SK-N-SH (cell line): ENCODE data around the gene HAND2. TPM values are rescaled to one million over a fixed set of nuclear protein-coding genes. Genes with fewer than 3 reads are reported as not detected.

Source experiments
- CTCF ChIA-PET: fragments of 300-600, 350-600 bp; formaldehyde crosslinking; extraction: SDS; loops from one replicate; lab custom pipeline; 2021; lab: Yijun Ruan, JAX
- POLR2A ChIA-PET: fragments of 350-600 bp; sonication (Branson Sonifier 250); formaldehyde crosslinking; extraction: SDS; loops from one replicate; lab custom pipeline; 2020; ENCODE audit warnings: antibody characterized with exemption, inconsistent platforms; lab: Yijun Ruan, JAX
- DNase-seq: peaks from one replicate; pipeline ENCODE4 v3.0.0; 2012
- H2AFZ ChIP-seq: fragments of 200-600 bp; sonication (generic); 2 replicates; pipeline ENCODE4 v1.8.1; 2016; ENCODE audit warnings: antibody characterized with exemption, mild to moderate bottlenecking, low read depth
- H3F3A ChIP-seq: fragments of 200-600 bp; sonication (generic); replicated peaks from 2 replicates; pipeline ENCODE3; 2016; ENCODE audit warnings: antibody characterized with exemption, mild to moderate bottlenecking; ENCODE audit not compliant: insufficient read depth
- H3K27ac ChIP-seq, 2 experiments: fragments of 200-500 bp in 1 of 2; fragments of 200-600 bp in 1 of 2; sonication (Bioruptor generic) in 1 of 2; sonication (generic), shearing (Covaris generic) in 1 of 2; 2 replicates each; pipeline versions ENCODE4 v1.5.1 to v1.6.1; 2014 to 2016; ENCODE audit warnings: low read depth in 2 of 2, inconsistent platforms in 1 of 2, low read length in 1 of 2, mild to moderate bottlenecking in 1 of 2, mixed read lengths in 1 of 2
- H3K27me3 ChIP-seq: fragments of 200-600 bp; sonication (generic), shearing (Covaris generic); 2 replicates; pipeline ENCODE4 v1.6.1; 2016; ENCODE audit warnings: mixed run types; ENCODE audit not compliant: insufficient read depth
- H3K36me3 ChIP-seq, 2 experiments: fragments of 200-500 bp in 1 of 2; fragments of 200-600 bp in 1 of 2; sonication (Bioruptor generic) in 1 of 2; sonication (generic) in 1 of 2; replicated peaks in 1 of 2; 2 replicates each; pipeline versions ENCODE3 to v1.5.1; 2014 to 2016; ENCODE audit warnings: low read length in 1 of 2, mild to moderate bottlenecking in 1 of 2; ENCODE audit not compliant: insufficient read depth in 2 of 2, control insufficient read depth in 1 of 2
- H3K4me1 ChIP-seq, 2 experiments: fragments of 200-500 bp in 1 of 2; fragments of 200-600 bp in 1 of 2; sonication (Bioruptor generic) in 1 of 2; sonication (generic), shearing (Covaris generic) in 1 of 2; 2 replicates each; pipeline versions ENCODE4 v1.5.1 to v1.6.1; 2014 to 2016; ENCODE audit warnings: low read depth in 1 of 2, low read length in 1 of 2, mixed run types in 1 of 2; ENCODE audit not compliant: insufficient read depth in 2 of 2, control insufficient read depth in 1 of 2
- H3K4me2 ChIP-seq: fragments of 200-600 bp; sonication (generic), shearing (Covaris generic); 2 replicates; pipeline ENCODE4 v1.6.1; 2017; ENCODE audit warnings: mixed run types
- H3K4me3 ChIP-seq, 2 experiments: fragments of 200-500 bp in 1 of 2; fragments of 200-600 bp in 1 of 2; sonication (Bioruptor generic) in 1 of 2; sonication (generic), shearing (Covaris generic) in 1 of 2; 2 replicates each; pipeline versions ENCODE4 v1.5.1 to v1.8.1; 2014 to 2016; ENCODE audit warnings: low read depth in 2 of 2, inconsistent platforms in 1 of 2, low read length in 1 of 2, mild to moderate bottlenecking in 1 of 2, mixed read lengths in 1 of 2, moderate library complexity in 1 of 2
- H3K79me2 ChIP-seq: fragments of 200-600 bp; sonication (generic); 2 replicates; pipeline ENCODE4 v1.8.1; 2017; ENCODE audit warnings: mild to moderate bottlenecking; ENCODE audit not compliant: insufficient read depth
- H3K9ac ChIP-seq: fragments of 200-600 bp; sonication (generic); 2 replicates; pipeline ENCODE4 v1.6.1; 2017; ENCODE audit warnings: mixed run types
- H3K9me2 ChIP-seq: fragments of 200-600 bp; sonication (generic); 2 replicates; pipeline ENCODE4 v1.6.1; 2017; ENCODE audit warnings: mixed run types
- H3K9me3 ChIP-seq: fragments of 200-600 bp; sonication (generic); 2 replicates; pipeline ENCODE4 v1.6.1; 2017; ENCODE audit warnings: mixed run types, mild to moderate bottlenecking, moderate library complexity
- H4K20me1 ChIP-seq: fragments of 200-600 bp; sonication (generic); 2 replicates; pipeline ENCODE4 v1.6.1; 2017; ENCODE audit warnings: mild to moderate bottlenecking, mixed run types; ENCODE audit not compliant: insufficient read depth
- ELF1 ChIP-seq: IDR thresholded peaks from 2 replicates; pipeline ENCODE4 v1.4.0; 2012
- EP300 ChIP-seq, 2 experiments: IDR thresholded peaks; 2 replicates each; pipeline versions ENCODE4 v1.4.0 to v1.6.1; 2012; ENCODE audit warnings: borderline replicate concordance in 1 of 2, low read depth in 1 of 2, low read length in 1 of 2
- FOXJ3 ChIP-seq: sonication (generic); formaldehyde crosslinking; IDR thresholded peaks from 2 replicates; pipeline ENCODE4 v1.5.1; 2020; ENCODE audit warnings: mild to moderate bottlenecking, missing genetic modification reagents
- GABPA ChIP-seq: IDR thresholded peaks from 2 replicates; pipeline ENCODE4 v1.4.0; 2012; ENCODE audit warnings: low read depth, mild to moderate bottlenecking
- MXI1 ChIP-seq: IDR thresholded peaks from 2 replicates; pipeline ENCODE4 v1.6.1; 2012; ENCODE audit warnings: mild to moderate bottlenecking, low read depth, low read length, improper control_type of control experiment
- RAD21 ChIP-seq: IDR thresholded peaks from 2 replicates; pipeline ENCODE4 v1.6.1; 2012; ENCODE audit warnings: mild to moderate bottlenecking, low read length
- WGBS: methylation state at CpG from one replicate; pipeline ENCODE4 v1.1.6; 2017; ENCODE audit warnings: low lambda C conversion rate; 5-methylcytosine and 5-hydroxymethylcytosine counted together
- polyA plus RNA-seq, 3 experiments: library from polyadenylated mRNA; depleted of rRNA; stranded (reverse); fragments of >200 nt; gene quantifications; 2 replicates each; pipeline ENCODE4 v1.2.3, GENCODE V29; 2012
- TF ChIP-seq, protein P1 (sequence below): fragments of 200-600 bp; sonication (generic); IDR thresholded peaks from 2 replicates; pipeline ENCODE4 v1.6.1; 2017; ENCODE audit warnings: antibody characterized with exemption, mild to moderate bottlenecking, moderate library complexity
- TF ChIP-seq, protein P2 (sequence below): IDR thresholded peaks from 2 replicates; pipeline ENCODE4 v1.4.0; 2012; ENCODE audit warnings: low read depth, borderline replicate concordance
- TF ChIP-seq, protein P3 (sequence below): IDR thresholded peaks from 2 replicates; pipeline ENCODE4 v1.6.1; 2012; ENCODE audit warnings: mild to moderate bottlenecking, low read depth, low read length, moderate library complexity
- TF ChIP-seq, protein P4 (sequence below): fragments of 150-350 bp; IDR thresholded peaks from 2 replicates; pipeline ENCODE4 v1.6.1; 2016; ENCODE audit warnings: mild to moderate bottlenecking, low read depth, low read length

HAND2 gene
- polyA plus RNA-seq, 1 of the 3 experiments (the other 2 are of a cell fraction), result 106 TPM

DNA sequence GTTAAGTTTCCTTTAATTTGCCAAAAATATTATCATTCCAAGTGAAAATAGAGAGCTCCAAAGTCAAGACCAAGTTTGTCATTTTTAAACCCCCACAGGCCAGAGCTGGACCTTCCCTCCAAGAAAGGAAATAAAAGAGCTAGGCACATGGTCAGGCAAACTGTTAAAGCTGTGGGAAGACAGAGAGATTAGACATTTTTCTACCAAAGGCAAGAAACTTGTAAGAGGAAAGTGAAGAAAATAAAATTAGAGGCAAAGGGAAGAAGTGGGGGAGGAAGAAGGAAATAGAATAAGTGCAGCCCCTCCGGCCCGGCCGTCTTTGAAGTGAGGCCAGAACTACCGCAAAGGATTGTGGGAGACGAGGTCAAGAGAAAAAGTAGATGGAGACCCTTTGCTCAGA, 47.9 kb upstream of the HAND2 start:
- H3K4me1 ChIP-seq, result peaks cover 0 to 4% of the 10 kb centered on the region in 2 experiments; a peak in 2 of 4 replicates
- no peak overlapping the region for H2AFZ ChIP-seq
- no peaks in the 10 kb centered on the region for H4K20me1 ChIP-seq
- no peaks in the 10 kb centered on the region for H3K9me3 ChIP-seq
- H3K4me2 ChIP-seq, result no peak overlapping the region
- no peaks in the 10 kb centered on the region for H3K27me3 ChIP-seq
- H3K27ac ChIP-seq, result no peak overlapping the region
- H3K4me3 ChIP-seq, result no peak overlapping the region
- ChIA-PET CTCF (no interaction called here), POLR2A (no interaction called here)
- H3F3A ChIP-seq, result no peaks in the 10 kb centered on the region
- H3K36me3 ChIP-seq, result no peaks in the 10 kb centered on the region
- no peak for DNase-seq
- TF ChIP-seq ELF1, result no peak
- no peak for TF ChIP-seq GABPA
- no peak for TF ChIP-seq MXI1
- TF ChIP-seq, protein P1, sequence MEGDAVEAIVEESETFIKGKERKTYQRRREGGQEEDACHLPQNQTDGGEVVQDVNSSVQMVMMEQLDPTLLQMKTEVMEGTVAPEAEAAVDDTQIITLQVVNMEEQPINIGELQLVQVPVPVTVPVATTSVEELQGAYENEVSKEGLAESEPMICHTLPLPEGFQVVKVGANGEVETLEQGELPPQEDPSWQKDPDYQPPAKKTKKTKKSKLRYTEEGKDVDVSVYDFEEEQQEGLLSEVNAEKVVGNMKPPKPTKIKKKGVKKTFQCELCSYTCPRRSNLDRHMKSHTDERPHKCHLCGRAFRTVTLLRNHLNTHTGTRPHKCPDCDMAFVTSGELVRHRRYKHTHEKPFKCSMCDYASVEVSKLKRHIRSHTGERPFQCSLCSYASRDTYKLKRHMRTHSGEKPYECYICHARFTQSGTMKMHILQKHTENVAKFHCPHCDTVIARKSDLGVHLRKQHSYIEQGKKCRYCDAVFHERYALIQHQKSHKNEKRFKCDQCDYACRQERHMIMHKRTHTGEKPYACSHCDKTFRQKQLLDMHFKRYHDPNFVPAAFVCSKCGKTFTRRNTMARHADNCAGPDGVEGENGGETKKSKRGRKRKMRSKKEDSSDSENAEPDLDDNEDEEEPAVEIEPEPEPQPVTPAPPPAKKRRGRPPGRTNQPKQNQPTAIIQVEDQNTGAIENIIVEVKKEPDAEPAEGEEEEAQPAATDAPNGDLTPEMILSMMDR, result no peak
- TF ChIP-seq, protein P2, sequence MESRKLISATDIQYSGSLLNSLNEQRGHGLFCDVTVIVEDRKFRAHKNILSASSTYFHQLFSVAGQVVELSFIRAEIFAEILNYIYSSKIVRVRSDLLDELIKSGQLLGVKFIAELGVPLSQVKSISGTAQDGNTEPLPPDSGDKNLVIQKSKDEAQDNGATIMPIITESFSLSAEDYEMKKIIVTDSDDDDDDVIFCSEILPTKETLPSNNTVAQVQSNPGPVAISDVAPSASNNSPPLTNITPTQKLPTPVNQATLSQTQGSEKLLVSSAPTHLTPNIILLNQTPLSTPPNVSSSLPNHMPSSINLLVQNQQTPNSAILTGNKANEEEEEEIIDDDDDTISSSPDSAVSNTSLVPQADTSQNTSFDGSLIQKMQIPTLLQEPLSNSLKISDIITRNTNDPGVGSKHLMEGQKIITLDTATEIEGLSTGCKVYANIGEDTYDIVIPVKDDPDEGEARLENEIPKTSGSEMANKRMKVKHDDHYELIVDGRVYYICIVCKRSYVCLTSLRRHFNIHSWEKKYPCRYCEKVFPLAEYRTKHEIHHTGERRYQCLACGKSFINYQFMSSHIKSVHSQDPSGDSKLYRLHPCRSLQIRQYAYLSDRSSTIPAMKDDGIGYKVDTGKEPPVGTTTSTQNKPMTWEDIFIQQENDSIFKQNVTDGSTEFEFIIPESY, result no peak
- TF ChIP-seq FOXJ3, result no peak
- H3K79me2 ChIP-seq, result no peaks in the 10 kb centered on the region
- no peak overlapping the region for H3K9ac ChIP-seq
- no peaks in the 10 kb centered on the region for H3K9me2 ChIP-seq
- 95% methylated on average over 5 of the region's 5 CpGs for WGBS

DNA sequence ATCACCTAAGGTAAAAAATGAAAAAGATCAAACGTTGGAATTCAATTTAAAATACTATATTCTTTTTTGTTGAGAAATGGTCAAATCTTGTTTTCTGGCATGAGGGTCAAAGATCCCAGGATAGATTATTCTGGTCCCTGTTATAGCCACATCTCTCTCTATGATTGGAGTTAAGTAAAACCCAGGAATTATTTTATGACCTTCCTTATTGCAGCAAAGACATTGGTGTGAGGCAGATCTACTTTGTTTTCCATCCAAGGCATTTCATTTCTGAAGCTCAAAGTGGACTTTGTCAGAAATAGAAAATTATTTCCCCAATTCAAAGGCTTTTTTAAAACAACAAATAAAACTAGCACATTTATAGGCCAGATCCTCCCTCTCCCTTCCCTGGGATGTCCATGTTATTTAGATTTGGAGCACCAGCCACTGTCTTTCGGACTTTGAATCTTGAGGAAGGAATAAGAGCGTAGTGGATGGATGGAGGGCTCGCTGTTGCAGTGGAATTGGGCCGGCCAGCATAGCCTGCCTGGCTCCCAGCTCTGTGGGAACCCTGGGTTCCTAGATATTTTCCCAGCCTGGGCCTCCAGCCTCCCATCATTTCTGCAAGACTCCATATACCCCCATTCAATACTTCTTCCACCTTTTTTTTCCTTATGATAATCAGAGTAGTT, 45.6 kb upstream of the HAND2 start:
- CTCF ChIA-PET, result interaction anchor here (1.0 to 2.2 kb wide), 3 partner anchors 14 to 37 kb away, joined by 3 to 5 read pairs (median 3); no protein-coding TSS in a partner anchor
- Histone ChIP-seq H3F3A (no peaks in the 10 kb centered on the region), H3K4me3 (no peak overlapping the region), H3K27me3 (no peaks in the 10 kb centered on the region), H3K4me2 (no peak overlapping the region), H3K27ac (no peak overlapping the region), H3K4me1 (peaks cover 0 to 6% of the 10 kb centered on the region in 2 experiments; a peak in 2 of 4 replicates), H3K9ac (no peak overlapping the region), H3K36me3 (no peaks in the 10 kb centered on the region), H4K20me1 (no peaks in the 10 kb centered on the region), H3K79me2 (no peaks in the 10 kb centered on the region), H2AFZ (no peak overlapping the region), H3K9me3 (no peaks in the 10 kb centered on the region), H3K9me2 (no peaks in the 10 kb centered on the region)
- WGBS, result 77% methylated on average over 4 of the region's 5 CpGs
- DNase-seq, result no peak
- POLR2A ChIA-PET, result no interaction called here
- TF ChIP-seq EP300 (IDR thresholded peaks at IDR 0.05; ENCODE audit: borderline replicate concordance in 1 of 2, low read depth in 1 of 2, low read length in 1 of 2), result no peak
- TF ChIP-seq GABPA, result no peak
- TF ChIP-seq, protein P3, sequence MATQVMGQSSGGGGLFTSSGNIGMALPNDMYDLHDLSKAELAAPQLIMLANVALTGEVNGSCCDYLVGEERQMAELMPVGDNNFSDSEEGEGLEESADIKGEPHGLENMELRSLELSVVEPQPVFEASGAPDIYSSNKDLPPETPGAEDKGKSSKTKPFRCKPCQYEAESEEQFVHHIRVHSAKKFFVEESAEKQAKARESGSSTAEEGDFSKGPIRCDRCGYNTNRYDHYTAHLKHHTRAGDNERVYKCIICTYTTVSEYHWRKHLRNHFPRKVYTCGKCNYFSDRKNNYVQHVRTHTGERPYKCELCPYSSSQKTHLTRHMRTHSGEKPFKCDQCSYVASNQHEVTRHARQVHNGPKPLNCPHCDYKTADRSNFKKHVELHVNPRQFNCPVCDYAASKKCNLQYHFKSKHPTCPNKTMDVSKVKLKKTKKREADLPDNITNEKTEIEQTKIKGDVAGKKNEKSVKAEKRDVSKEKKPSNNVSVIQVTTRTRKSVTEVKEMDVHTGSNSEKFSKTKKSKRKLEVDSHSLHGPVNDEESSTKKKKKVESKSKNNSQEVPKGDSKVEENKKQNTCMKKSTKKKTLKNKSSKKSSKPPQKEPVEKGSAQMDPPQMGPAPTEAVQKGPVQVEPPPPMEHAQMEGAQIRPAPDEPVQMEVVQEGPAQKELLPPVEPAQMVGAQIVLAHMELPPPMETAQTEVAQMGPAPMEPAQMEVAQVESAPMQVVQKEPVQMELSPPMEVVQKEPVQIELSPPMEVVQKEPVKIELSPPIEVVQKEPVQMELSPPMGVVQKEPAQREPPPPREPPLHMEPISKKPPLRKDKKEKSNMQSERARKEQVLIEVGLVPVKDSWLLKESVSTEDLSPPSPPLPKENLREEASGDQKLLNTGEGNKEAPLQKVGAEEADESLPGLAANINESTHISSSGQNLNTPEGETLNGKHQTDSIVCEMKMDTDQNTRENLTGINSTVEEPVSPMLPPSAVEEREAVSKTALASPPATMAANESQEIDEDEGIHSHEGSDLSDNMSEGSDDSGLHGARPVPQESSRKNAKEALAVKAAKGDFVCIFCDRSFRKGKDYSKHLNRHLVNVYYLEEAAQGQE, result no peak
- TF ChIP-seq, protein P4, sequence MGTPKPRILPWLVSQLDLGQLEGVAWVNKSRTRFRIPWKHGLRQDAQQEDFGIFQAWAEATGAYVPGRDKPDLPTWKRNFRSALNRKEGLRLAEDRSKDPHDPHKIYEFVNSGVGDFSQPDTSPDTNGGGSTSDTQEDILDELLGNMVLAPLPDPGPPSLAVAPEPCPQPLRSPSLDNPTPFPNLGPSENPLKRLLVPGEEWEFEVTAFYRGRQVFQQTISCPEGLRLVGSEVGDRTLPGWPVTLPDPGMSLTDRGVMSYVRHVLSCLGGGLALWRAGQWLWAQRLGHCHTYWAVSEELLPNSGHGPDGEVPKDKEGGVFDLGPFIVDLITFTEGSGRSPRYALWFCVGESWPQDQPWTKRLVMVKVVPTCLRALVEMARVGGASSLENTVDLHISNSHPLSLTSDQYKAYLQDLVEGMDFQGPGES, result no peak
- no peak for TF ChIP-seq RAD21
- TF ChIP-seq MXI1, result no peak
- TF ChIP-seq, protein P1, result no peak
